Activated CD4-positive, alpha-beta T cell treated with anti-CD3 and anti-CD28 coated beads, Interleukin-2, amount 50 U/mL, for 48 hours (primary cell): Measurements from ENCODE around the gene FAM169A.
"Not testable (repeated sequence)": the region's sequence is repeated elsewhere in the genome, so short reads cannot be mapped to it uniquely, and the experiment has no call there.

Experiments used
- DNase-seq, 2 experiments: peaks; one replicate each; pipeline ENCODE4 v3.0.0-alpha.2; 2020

Gene FAM169A

DNA sequence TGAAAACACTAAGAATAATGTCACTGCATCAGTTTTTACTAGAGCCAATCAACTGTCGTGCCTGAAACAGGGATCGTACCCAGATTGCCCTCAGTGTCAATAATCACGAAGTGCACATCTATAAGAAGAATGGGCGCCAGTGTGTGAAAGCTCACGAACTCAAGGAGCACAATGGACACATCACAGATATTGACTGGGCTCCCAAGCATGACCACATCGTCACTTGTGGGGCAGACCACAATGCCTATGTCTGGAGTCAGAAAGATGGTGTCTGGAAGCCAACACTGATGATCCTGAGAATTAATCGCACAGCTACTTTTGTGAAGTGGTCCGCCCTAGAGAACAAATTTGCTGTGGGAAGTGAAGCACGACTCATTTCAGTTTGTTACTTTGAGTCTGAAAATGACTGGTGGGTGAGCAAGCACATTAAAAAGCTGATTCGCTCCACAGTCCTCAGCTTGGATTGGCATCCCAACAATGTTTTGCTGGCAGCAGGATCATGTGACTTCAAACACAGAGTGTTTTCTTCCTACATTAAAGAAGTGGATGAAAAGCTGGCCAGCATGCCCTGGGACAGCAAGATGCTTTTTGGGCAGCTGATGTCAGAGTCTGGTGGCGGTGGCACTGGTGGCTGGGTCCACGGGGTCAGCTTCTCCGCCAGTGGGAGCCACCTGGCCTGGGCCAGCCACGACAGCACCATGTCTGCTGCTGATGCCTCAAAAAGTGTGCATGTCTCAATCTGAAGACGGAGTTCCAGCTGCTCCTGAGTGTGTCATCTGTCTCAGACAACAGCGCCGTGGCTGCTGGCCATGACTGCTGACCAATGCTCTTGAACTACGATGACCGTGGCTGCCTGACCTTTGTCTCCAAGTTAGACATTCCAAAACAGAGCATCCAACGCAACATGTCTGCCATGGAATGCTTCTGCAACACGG is 66.9 kb downstream of the FAM169A start:
- DNase-seq = no peak

DNA sequence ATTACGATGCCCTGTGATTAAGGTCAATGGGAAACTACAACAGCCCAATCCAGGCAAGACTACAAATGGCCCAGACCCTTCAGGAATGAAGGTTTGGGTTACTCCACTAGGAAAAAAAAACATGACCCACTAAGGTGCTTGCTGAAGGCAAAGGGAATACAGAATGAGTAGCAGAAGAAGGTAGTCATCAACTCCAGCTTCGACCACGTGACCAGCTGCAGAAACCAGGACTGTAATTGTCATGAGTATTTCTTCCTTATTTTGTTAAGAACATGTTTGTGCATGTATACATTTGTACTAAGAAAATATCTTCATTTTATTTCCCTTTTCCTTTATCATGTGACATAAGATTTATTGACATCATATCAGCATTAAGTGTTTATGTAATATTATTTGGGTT is 74.5 kb downstream of the FAM169A start:
- not testable (repeated sequence) for DNase-seq

DNA sequence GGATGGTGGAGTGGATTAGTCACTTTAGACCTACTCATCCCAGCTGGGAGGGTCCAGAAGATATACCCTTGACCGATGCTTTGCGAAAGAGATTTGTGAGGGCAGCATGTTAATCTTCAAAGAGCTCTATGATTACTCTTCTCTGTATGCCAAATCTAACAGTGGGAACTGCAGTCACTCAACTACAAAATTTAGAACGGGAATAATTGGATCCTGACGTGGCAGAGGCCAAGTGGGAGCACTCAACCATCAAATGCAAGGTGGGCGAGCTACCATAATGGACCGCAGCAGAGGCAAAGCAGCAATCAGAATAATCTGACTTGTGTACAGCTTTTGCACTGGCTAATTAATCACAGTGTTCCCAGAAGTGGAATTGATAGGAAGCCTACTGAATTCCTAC is 78.8 kb downstream of the FAM169A start:
- no peak for DNase-seq

DNA sequence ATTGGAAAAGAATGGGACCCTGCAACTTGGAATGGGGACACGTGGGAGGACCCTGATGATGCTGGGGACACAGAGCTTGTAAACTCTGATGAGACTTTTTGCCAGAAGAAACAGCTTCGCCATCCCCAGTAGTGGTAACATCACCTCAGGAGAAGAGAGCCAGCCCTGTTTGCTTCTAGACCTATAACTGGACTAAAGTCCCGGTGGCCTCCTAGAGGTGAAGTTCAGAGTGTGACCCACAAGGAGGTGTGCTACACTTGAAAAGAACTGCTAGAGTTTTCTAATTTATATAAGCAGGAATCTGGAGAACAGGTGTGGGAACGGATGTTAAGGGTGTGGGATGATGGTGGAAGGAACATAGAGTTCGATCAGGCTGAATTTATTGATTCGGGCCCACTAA is 79.3 kb downstream of the FAM169A start:
- DNase-seq = no peak

DNA sequence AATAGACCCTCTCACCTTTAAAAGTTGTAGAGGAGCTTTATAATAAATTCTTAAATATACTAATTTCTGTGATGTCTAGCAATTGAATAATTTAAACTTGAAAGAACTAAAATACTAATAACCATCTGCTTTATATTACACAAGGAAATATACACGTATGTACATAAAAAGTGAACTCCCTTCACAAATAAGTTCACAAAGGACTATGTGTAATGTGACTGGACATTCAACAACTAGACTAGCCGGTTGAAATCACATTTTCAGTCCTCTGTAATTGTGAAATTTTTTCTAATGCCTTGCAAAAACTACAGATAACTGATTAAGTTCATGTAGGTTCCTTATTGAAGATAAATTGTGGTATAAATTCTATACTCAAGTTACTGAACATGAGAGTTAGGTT is 87.6 kb downstream of the FAM169A start:
- DNase-seq = no peak

DNA sequence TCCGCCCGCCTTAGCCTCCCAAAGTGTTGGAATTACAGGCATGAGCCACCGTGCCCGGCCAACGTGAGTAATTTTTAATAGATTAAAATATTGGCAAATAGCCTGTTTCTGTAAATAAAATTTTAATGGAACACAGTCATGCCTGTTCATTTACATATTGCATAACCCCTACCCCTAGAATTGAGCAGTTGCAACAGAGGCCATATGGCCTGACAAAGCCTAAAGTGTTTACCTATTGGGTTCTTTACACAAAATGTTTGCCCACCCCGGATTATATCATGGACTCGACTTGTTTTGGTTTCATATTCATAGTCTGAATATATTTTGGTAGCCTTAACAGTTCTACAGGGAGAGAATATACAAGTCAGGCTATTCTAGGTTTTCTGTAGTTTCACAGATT is 93.8 kb downstream of the FAM169A start:
- DNase-seq = no peak

DNA sequence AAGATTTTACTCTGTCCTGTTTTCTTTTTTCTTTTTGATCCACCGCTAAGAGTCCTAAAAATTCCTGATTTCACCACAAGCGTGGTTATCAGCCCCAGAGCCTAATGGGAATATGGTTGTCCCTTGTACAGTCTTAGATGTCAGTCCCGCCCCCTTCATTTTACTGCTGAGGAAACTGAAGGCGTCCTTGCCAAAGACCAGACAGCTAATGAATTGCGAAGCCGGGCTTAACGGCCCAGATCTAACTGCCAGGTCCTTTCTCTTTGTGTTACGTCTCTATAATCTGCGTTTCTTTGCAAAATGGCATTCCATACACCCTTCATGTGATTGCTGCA is 98.6 kb downstream of the FAM169A start:
- DNase-seq = no peak

DNA sequence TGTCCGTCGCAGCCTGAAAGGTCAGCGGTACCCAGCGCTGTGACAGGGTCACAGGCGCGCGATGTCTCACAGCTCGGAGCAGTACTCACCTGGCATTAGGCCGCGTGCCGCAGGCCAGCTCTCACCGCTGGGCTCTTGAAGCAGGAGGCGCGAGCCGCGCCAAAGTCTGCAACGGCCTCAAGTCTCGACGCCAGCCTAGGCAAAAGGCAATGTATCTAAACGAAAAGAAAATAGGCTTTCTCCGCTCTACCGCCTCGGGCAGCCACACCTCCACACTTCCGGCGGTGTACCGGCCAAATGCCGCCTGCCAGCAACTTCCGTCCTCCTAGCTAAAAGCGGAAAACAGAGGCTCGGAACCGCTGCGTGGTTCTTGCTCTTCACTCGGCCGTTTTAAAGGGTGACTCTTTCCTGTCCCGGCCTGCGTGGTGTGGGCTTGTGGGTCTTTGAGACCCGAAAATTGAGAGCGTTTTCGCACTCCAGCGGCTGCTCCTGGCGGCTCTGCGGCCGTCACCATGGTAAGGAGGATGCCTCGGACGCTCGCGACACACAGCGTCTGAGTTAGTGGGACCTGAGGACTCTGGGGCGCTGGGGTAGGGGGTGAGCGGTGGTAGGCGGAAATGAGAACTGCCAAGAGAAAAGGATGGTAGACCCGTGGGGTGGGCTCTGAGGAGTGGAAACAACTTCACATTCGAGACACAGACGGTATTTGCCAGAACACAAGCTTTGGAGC is 99.2 kb downstream of the FAM169A start, which contains the start of the genes GFM2 and NSA2:
Gene GFM2 (minus strand): TSS at position 269 of the 730 bp plus-strand sequence. CDS start 3,375 bp downstream, outside the sequence.
Gene NSA2 (plus strand): TSS at position 401 of the 730 bp plus-strand sequence. CDS start 112 bp downstream, at position 513.
- DNase-seq = peak; percentile 94 to 95

DNA sequence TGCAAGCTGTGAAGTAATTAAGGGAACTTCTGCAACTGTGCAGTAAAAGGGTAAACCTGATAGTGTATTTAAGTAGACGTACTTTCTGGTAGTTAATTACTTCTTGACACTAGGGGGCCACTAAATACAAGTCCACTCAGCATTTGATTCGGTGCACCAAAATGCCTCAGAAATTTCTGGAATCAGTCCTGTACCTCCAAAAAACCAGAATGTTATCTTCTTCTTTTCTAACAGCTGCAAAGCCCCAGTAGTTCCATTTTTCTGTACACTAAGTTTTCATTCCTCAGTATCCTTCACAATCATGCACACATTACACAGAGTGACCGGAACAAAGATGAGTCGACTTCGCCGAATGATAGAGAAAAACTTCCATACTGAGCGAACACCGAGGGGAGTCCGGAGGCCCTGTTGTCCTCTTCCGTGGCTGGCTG is 99.8 kb downstream of the FAM169A start:
- no peak for DNase-seq

DNA sequence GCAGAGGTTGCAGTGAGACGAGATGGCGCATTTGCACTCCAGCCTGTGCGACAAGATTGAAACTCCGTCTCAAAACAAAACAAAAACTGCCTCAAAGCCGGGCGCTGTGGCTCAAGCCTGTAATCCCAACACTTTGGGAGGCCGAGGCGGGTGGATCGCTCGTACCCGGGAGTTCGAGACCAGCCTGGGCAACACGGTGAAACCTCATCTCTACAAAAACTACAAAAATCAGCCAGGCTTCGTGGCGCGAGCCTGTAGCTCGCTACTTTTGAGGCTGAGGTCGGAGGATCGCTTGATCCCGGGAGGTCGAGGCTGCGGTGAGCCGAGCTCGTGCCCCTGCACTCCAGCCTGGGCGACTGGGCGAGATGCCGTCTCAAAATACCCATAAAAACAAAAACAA is 100.3 kb downstream of the FAM169A start:
- no peak for DNase-seq

DNA sequence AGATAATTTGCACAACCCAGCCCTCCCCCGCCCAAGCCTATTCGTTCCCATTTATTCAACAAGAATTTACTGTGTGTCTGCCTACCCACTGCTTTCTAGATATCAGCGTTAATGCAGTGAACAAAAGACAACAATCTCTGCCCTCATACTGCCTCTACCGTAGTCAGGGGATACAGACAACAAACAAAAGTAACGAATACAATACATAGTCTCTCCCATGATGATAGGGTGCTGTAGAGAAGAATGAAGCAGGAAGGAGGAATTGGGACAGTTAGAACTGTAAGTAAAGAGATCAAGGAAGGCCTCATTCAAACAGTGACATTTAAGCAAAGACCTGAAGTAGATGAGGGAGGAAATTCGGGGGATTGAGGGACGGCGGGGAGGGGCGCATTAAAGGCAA is 101.0 kb downstream of the FAM169A start:
- DNase-seq = no peak

DNA sequence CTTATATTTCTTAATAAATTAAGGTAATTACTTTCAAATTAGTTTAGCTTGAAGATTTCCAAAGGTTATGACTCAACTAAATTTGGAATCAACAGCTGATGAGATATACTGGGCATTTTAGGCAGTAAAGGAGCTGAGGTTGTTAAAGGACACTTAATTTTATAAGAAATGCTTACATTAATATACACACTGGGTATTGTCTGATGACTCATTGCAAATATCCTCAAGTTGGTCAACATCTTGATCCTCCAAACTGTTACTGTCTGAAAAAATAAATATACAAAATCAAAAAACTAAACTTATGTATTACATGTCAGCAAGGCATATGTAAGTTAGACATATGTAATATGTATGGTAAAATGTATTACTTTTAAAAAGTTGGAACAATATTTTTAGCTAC is 102.7 kb downstream of the FAM169A start:
- DNase-seq = no peak

DNA sequence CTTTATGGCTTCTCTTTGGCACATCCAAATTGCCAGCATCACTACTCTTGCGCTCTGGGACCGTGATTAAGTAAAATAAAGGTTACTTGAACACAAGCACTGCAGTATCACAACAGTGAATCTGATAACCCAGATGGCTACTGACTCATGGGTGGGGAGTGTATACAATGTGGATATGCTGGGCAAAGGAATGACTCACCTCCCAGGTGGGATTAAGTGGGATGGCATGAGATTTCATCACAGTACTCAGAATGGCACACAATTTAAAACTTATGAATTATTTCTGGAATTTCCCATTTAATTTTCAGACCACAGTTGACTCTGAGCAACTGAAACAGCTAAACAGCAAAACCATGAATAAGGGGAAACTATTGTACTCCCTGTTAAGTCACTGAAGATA is 103.6 kb downstream of the FAM169A start:
- peak; percentile 18 to 35 for DNase-seq

DNA sequence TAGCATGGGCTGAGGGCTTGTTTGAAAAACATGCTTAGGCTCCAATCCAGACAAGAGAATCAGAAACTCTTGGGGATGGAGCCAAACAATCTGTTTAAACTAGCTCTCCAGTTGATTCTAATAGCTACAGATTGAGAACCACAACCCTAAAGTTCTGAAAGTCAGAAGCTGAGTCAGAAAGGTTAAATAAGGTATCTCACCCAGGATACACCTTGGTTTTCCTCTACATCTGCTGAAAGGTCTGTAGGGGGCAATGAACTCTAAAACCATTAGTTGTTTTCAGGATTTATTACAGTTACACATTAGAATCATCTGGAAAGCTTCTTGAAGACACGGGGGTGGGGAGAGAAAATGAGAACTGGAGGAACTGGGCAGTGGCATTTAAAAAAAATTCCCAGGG is 104.9 kb downstream of the FAM169A start:
- DNase-seq = no peak

DNA sequence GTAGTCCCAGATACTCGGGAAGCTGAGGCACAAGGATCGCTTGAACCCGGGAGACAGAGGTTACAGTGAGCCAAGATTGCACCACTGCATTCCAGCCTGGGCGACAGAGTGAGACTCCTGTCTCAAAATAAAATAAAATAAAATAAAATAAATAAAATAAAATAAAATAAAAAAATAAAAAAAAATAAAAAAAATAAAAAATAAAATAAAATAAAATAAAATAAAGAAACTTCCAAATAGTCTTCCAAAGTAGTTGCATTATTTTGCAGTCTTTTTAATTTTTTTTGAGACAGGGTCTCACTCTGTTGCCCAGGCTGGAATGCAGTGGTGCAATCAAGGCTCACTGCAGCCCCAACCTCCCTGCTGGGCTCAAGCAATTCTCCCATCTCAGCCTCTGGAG is 117.4 kb downstream of the FAM169A start:
- DNase-seq = not testable (repeated sequence)

DNA sequence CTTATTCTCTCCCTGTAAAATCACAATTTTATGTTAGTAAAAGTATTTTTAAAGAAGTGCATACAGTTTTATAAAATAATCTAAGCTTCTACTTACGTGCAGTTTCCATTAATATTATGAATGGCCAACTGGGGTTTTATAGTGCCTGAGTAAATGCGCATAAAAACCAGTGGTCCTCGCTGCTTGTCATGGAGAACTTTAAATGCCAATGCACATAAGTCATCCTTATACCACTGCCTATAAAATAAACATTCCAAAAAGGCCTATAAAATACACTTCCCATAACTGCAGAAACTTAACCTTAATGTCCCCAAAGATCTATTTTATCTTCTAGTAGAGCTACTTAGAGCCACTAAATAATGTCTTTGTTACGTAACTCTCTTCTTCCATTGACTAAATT is 127.8 kb downstream of the FAM169A start:
- DNase-seq = no peak

DNA sequence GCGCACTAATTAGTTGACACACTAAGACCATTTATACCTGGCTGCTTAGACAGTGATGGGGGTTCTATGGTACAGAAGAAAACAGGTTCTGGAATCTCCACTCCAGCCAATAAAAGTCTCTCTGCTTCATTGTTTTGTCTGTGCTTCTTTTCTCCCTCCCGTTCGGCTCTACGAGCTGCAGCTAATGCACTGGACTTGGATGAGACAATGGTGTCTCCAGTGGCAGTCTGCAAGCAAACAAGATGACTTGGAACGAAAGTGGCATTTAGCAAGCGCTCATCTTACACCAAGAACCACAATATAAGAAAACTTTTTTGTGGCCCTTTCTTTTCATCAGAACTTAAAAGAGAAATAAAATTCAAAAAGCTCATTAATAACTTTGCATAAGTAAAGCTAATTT is 129.4 kb downstream of the FAM169A start:
- no peak for DNase-seq
